Endodermal cell (in vitro differentiated cells): ENCODE results near the gene WFDC9. TPM values are rescaled to one million over a fixed set of nuclear protein-coding genes. Genes with fewer than 3 reads are reported as not detected.
"Not testable (repeated sequence)": the region's sequence is repeated elsewhere in the genome, so short reads cannot be mapped to it uniquely, and the experiment has no call there.

Experiments used
- DNase-seq: peaks from one replicate; pipeline ENCODE4 v3.0.0-alpha.2; 2017
- H3K27ac ChIP-seq: 2 replicates; pipeline ENCODE4 v1.5.1; 2013; ENCODE audit warnings: mild to moderate bottlenecking, low read depth, low read length, moderate library complexity
- H3K27me3 ChIP-seq: 2 replicates; pipeline ENCODE4 v1.6.1; 2013; ENCODE audit warnings: mild to moderate bottlenecking, low read length, moderate library complexity; ENCODE audit not compliant: insufficient read depth, control insufficient read depth, poor library complexity, severe bottlenecking
- H3K36me3 ChIP-seq: 2 replicates; pipeline ENCODE4 v1.7.0; 2013; ENCODE audit warnings: mild to moderate bottlenecking, low read length, moderate library complexity; ENCODE audit not compliant: control insufficient read depth, insufficient read depth
- H3K4me1 ChIP-seq: one replicate; pipeline ENCODE4 v1.7.0; 2013; ENCODE audit warnings: low read length; ENCODE audit not compliant: control insufficient read depth, insufficient read depth
- H3K4me3 ChIP-seq: 2 replicates; pipeline ENCODE4 v1.5.1; 2013; ENCODE audit warnings: mild to moderate bottlenecking, low read length, moderate library complexity
- H3K9ac ChIP-seq: 2 replicates; pipeline ENCODE4 v1.6.1; 2013; ENCODE audit warnings: mild to moderate bottlenecking, low read length, moderate library complexity; ENCODE audit not compliant: poor library complexity, severe bottlenecking; ENCODE audit errors: extremely low read depth
- H3K9me3 ChIP-seq: 2 replicates; pipeline ENCODE4 v1.6.1; 2013; ENCODE audit warnings: mild to moderate bottlenecking, low read length, moderate library complexity; ENCODE audit not compliant: control insufficient read depth
- H3K27ac Mint-ChIP-seq: 2 replicates; pipeline ENCODE4 v1.8.0; 2020; ENCODE audit warnings: mixed read lengths
- H3K27me3 Mint-ChIP-seq: 2 replicates; pipeline ENCODE4 v1.8.0; 2021; ENCODE audit warnings: mild to moderate bottlenecking, mixed read lengths; ENCODE audit not compliant: insufficient read depth
- H3K36me3 Mint-ChIP-seq: 2 replicates; pipeline ENCODE4 v1.8.0; 2020; ENCODE audit warnings: low read depth, mixed read lengths
- H3K4me1 Mint-ChIP-seq: 2 replicates; pipeline ENCODE4 v1.8.0; 2020; ENCODE audit warnings: mixed read lengths
- H3K4me3 Mint-ChIP-seq: 2 replicates; pipeline ENCODE4 v1.8.0; 2020; ENCODE audit warnings: mild to moderate bottlenecking, moderate library complexity, mixed read lengths
- H3K9me3 Mint-ChIP-seq: 2 replicates; pipeline ENCODE4 v1.8.0; 2020; ENCODE audit warnings: mild to moderate bottlenecking, mixed read lengths
- WGBS, 2 experiments: methylation state at CpG; one replicate each; pipeline versions ENCODE4 v1.1.5 to v1.1.7; 2013; ENCODE audit warnings: missing lambda C conversion rate in 2 of 2, mixed read lengths in 1 of 2; ENCODE audit not compliant: insufficient coverage in 1 of 2, insufficient read length in 1 of 2; 5-methylcytosine and 5-hydroxymethylcytosine counted together
- total RNA-seq, 2 donors: library from RNA; stranded (reverse); fragmentation: NEBNext Ultra II Directional in 1 of 2; extraction: Animal tissue kit (Norgen Biotek cat#: 25700) in 1 of 2; gene quantifications; 2 replicates in 1 of 2; 3 replicates in 1 of 2; pipeline ENCODE4 v1.2.1, GENCODE V29; 2021
- TF ChIP-seq, protein P1 (sequence below): fragments of 200-600 bp; sonication (generic); conservative IDR thresholded peaks from 2 replicates; pipeline ENCODE4 v1.5.0; 2021; ENCODE audit warnings: antibody characterized with exemption, mild to moderate bottlenecking

Gene WFDC9
- total RNA-seq, 2 donors from 2014 or later = not detected

DNA sequence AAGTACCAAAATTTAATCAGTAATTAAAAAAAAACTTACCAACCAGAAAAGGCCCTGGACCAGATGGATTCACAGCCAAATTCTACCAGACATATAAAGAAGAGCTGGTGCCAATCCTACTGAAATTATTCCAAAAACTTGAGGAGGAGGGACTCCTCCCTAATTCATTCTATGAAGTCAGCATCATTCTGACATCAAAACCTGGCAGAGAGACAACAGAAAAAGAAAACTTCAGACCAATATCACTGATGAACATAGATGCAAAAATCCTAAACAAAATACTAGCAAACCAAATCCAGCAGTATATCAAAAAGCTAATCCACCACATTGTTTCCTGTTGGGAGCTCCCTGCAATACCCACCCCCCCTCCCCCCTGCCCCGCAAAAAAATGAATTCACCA, 39.1 kb upstream of the WFDC9 start, which contains the start of gene WFDC11:
WFDC11 (minus strand) TSS at position 101 of the 400 bp plus-strand sequence. CDS start 19,639 bp downstream, outside the sequence.
- Histone ChIP-seq H3K4me3 (no peak within 1 kb of the TSS), H3K9me3 (peaks cover 14% of the 10 kb centered on the region), H3K27ac (no peak within 1 kb of the TSS), H3K4me1 (no peaks in the 10 kb centered on the region), H3K36me3 (no peaks in the 10 kb centered on the region), H3K9ac (no peak within 1 kb of the TSS), H3K27me3 (no peaks in the 10 kb centered on the region)
- Mint-ChIP-seq H3K27me3 (no peaks in the 10 kb centered on the region), H3K4me3 (no peak within 1 kb of the TSS), H3K27ac (no peak within 1 kb of the TSS), H3K4me1 (no peaks in the 10 kb centered on the region), H3K36me3 (peaks cover 3% of the 10 kb centered on the region), H3K9me3 (peaks cover 28% of the 10 kb centered on the region)
- no peak for DNase-seq
- TF ChIP-seq, protein P1, sequence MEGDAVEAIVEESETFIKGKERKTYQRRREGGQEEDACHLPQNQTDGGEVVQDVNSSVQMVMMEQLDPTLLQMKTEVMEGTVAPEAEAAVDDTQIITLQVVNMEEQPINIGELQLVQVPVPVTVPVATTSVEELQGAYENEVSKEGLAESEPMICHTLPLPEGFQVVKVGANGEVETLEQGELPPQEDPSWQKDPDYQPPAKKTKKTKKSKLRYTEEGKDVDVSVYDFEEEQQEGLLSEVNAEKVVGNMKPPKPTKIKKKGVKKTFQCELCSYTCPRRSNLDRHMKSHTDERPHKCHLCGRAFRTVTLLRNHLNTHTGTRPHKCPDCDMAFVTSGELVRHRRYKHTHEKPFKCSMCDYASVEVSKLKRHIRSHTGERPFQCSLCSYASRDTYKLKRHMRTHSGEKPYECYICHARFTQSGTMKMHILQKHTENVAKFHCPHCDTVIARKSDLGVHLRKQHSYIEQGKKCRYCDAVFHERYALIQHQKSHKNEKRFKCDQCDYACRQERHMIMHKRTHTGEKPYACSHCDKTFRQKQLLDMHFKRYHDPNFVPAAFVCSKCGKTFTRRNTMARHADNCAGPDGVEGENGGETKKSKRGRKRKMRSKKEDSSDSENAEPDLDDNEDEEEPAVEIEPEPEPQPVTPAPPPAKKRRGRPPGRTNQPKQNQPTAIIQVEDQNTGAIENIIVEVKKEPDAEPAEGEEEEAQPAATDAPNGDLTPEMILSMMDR = no peak
- 83% methylated on average over 1 of the region's 1 CpG; no CpG with 5 or more reads in 1 of the 2 experiments for WGBS, 2 experiments

DNA sequence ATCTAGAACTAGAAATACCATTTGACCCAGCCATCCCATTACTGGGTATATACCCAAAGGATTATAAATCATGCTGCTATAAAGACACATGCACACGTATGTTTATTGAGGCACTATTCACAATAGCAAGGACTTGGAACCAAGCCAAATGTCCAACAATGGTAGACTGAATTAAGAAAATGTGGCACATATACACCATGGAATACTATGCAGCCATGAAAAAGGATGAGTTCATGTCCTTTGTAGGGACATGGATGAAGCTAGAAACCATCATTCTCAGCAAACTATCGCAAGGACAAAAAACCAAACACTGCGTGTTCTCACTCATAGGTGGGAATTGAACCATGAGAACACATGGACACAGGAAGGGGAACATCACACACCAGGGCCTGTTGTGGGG, 26.0 kb upstream of the WFDC9 start:
- H3K4me3 ChIP-seq, H3K4me1 ChIP-seq, H3K27me3 ChIP-seq, H3K4me1 Mint-ChIP-seq, H3K9me3 ChIP-seq, H3K9ac ChIP-seq, DNase-seq, H3K27ac Mint-ChIP-seq, H3K27ac ChIP-seq, H3K36me3 ChIP-seq, H3K4me3 Mint-ChIP-seq, H3K27me3 Mint-ChIP-seq, H3K36me3 Mint-ChIP-seq: not testable (repeated sequence)
- 83 to 100% methylated on average over 1 to 2 of the region's 3 CpGs for WGBS, 2 experiments
- peaks cover 25% of the 10 kb centered on the region for H3K9me3 Mint-ChIP-seq

DNA sequence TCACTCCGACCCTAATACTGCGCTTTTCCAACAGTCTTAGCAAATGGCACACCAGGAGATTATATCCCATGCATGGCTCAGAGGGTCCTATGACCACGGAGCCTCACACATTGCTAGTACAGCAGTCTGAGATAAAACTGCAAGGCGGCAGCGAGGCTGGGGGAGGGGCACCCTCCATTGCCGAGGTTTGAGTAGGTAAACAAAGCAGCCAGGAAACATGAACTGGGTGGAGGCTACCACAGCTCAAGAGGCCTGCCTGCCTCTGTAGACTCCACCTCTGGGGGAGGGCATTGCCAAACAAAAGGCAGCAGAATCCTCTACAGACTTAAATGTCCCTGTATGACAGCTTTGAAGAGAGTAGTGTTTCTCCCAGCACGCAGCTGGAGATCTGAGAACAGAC, 20.6 kb upstream of the WFDC9 start:
- H3K36me3 ChIP-seq, H3K4me1 ChIP-seq, DNase-seq, H3K4me3 Mint-ChIP-seq, H3K27ac ChIP-seq, H3K9ac ChIP-seq, H3K36me3 Mint-ChIP-seq, H3K27me3 Mint-ChIP-seq, H3K27me3 ChIP-seq, H3K4me3 ChIP-seq, H3K27ac Mint-ChIP-seq, H3K4me1 Mint-ChIP-seq: not testable (repeated sequence)
- peaks cover 38% of the 10 kb centered on the region for H3K9me3 Mint-ChIP-seq
- H3K9me3 ChIP-seq = peaks cover 20% of the 10 kb centered on the region
- 95 to 96% methylated on average over 7 of the region's 7 CpGs for WGBS, 2 experiments

DNA sequence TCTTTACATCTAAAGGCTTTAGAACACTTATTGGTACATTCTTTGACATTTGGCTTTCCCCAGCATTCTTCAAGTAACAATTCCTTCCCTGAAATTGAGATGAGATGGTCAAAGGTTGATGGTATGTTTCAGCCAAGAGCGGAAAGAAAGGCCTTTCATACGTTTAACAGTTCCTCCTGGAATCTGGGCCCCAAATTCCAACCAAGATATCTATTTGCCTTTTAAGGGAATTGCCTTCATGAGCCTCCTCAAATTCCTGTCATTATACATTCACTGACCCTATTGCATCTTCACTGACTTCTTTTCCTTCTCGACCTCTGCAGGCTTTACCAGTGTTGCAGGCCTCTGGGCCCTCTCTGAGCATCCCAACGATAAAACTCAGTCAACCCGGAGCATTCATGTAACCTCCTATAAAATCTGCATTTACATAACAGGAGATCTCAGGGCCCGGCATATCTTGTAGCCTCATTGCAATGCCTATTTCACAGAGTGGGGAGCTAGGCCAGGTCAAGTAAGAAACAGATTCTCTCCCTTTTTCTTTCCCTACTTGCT, 18.3 kb upstream of the WFDC9 start:
- TF ChIP-seq, protein P1 = no peak
- Mint-ChIP-seq H3K36me3 (peaks cover 6% of the 10 kb centered on the region), H3K9me3 (peaks cover 47% of the 10 kb centered on the region), H3K4me1 (no peaks in the 10 kb centered on the region), H3K27ac (no peak overlapping the region), H3K4me3 (no peak overlapping the region), H3K27me3 (no peaks in the 10 kb centered on the region)
- Histone ChIP-seq H3K27me3 (no peaks in the 10 kb centered on the region), H3K4me3 (no peak overlapping the region), H3K36me3 (no peaks in the 10 kb centered on the region), H3K4me1 (no peaks in the 10 kb centered on the region), H3K9ac (no peak overlapping the region), H3K9me3 (peaks cover 21% of the 10 kb centered on the region), H3K27ac (no peak overlapping the region)
- WGBS, 2 experiments = 88 to 90% methylated on average over 3 to 6 of the region's 6 CpGs
- no peak for DNase-seq
